HG02798 (cell line): ENCODE data around the gene UBE2D4.
"Not testable (repeated sequence)": the region's sequence is repeated elsewhere in the genome, so short reads cannot be mapped to it uniquely, and the experiment has no call there.

ENCODE experiments used
- ATAC-seq: cut with Tn5 transposase; IDR thresholded peaks from one replicate; pipeline ENCODE4 v1.9.1; 2021; ENCODE audit warnings: mild to moderate bottlenecking; ENCODE audit not compliant: unreplicated experiment, poor library complexity

The UBE2D4 gene

DNA sequence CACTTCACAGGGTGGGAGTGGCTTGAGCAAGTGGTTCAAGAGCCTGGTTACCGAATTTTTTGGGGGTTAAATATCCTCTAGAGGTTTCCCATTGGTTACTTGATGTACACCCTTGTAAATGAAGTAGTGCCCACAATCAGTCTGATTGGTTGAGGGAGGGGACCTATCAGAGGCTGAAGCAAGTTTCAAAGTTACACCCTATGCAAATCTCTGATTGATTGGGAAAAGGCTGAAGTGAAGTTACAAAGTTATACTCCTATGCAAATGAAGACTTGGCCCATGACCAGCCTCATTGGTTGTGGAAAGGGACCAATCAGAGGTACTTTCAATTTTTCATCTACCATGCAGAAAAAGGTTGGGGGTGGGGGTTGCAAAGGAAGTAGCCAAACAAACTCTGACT lies 34.7 kb downstream of the UBE2D4 start:
- no peak for ATAC-seq

GRCh38 chr7:43966392-43966791 lies 40.2 kb downstream of the UBE2D4 start:
- ATAC-seq: not testable (repeated sequence)

- ATAC-seq: not testable (repeated sequence)
These were observed 42.2 kb downstream of the UBE2D4 start for GRCh38 chr7:43968172-43969040.

DNA sequence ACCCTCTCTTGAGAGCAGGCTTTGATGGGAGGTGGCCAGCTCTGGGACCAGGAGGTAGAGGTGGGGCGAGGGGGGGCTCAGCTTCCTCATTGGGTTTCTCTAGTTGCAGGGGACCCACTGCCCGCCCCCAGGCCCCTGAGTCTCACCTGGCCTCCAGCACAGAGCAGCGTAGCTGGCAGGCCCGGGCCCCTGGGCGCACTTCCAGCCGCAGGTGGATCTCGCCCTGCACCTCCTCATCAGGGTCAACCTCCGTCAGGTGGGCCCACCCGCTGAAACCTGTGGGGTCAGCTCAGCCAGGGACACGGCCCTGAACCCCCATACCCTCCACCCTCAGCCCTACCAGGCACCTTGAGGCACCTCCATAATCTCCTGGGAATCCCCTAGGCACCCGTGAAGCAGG lies 43.4 kb downstream of the UBE2D4 start:
- ATAC-seq: not testable (repeated sequence)

GRCh38 chr7:43970698-43971097 lies 44.5 kb downstream of the UBE2D4 start:
- not testable (repeated sequence) for ATAC-seq

DNA sequence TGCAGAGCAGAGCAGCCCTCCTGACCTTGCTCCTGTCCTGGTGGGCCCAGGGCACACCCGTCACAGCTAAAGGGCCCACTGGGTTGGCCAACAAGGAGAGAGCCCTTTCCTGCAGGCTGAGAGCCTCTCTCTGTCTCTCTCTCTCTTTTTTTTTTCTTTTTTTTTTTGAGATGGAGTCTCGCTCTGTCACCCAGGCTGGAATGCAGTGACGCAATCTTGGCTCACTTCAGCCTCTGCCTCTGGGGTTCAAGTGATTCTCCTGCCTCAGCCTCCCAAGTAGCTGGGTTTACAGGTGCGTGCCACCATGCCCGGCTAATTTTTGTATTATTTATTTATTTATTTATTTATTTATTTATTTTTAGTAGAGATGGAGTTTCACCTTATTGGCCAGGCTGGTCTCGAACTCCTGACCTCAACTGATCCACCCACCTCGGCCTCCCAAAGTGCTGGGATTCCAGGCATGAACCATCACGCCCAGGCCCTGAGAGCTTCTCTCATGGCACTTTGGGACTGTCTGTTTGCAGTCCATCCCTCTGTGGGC lies 47.9 kb downstream of the UBE2D4 start:
- ATAC-seq: not testable (repeated sequence)

DNA sequence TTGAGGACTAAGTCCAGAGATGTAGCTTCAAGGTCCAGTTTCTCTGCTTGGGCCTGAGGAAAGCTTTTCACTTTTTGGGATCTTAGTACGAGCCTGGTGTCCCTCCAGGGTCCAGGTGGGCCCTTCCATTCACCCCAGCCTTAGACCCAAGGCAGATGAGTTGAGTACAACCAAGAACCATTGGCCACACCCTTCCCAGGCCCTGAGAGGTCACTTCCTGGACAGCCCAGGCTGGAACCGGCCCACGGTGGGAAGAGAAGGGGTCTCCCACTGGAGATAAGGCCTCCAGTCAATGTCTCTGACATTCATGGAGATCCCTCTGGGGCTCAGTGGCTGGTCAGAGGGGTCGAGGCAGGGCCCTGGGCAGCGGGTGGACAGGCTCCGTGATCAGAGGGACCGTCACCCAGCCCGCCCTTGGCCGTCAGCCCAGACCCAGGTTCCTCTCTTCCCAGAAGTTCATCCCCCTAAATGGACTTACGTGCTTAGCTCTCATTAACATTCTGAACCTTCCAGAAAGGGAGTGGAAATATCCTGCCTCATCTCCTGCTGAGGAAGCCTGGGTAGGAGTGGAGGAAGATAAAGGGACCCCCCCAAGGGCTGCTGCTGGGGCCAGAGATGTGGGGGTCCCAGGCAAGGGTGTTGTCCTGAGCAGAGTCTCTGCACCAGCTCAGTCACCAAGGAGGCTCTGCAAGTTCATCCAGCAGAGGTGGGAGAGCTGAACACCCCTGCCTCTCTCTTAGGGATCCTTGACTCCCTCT lies 48.7 kb downstream of the UBE2D4 start:
- ATAC-seq: not testable (repeated sequence)

DNA sequence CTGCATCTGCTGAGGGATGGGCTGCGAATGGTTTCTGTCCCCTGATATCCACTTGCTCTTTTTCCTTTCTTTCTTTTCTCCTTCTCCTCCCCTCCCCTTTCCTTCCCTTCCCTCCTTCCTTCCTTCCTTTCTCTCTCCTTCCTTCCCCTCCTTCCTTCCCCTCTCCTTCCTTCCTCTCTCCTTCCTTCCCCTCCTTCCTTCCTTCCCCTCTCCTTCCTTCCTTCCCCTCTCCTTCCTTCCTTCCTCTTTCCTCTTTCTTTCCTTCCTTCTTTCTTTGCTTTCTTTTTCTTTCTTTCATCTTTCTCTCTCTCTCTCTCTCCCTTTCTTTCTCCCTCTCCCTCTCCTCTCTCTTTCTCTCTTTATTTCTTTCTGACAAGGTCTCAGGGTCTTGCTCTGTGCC lies 51.3 kb downstream of the UBE2D4 start:
- ATAC-seq: no peak

DNA sequence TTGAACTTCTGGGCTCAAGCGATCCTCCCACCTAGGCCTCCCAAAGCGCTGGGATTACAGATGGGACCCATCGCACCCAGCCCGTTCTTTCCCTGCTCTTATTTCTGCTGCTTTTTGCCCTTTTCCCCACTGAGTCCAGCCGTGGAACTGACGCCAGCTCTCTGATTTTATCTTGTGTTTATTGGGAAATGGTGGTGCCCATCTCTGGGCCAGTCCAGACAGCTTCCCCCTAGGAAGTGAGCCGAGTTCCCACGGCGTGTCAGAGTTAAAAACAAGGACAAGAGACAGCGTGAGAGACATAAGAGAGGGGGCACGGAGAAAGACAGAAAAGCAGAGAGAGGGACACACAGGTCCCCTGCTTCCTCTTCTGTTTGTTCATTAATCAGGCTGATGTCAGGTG lies 51.9 kb downstream of the UBE2D4 start:
- not testable (repeated sequence) for ATAC-seq

DNA sequence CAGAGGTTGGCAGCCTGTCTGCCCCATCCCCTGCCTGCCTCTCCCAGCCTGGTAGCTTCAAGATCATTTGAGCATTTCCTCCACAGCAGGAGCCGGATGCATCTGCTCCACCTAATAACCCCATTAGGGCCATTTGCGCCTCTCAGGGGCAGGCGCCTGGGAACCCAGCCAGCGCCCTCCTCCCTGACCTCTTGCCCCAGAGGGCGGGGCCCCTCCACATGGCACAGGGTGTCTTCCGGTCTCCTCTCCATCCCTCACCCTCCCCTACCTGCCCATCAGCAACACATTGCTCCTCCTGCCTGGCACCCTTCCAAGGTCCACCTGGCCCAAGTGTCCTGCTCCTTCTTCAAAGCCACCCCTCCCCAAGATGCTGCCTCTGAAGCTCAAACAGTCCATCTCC lies 56.6 kb downstream of the UBE2D4 start:
- not testable (repeated sequence) for ATAC-seq

DNA sequence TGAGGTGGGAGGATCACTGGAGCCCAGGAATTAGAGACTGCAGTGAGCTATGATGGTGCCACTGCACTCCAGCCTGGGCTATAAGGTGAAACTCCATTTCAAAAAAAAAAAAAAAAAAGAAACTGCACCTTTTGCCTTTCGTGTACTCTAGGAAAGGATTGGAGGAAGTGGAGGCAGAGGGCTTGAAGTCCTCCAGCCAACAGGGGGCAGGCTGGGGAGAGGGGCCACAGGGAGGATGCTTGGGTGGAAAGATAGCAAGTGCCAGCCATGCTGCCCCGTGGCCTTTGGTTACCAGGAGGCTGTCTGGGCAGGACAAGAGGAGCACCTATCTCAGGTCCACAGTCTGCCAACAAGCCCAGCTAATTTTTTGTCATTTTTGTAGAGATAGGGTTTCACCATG lies 57.5 kb downstream of the UBE2D4 start:
- not testable (repeated sequence) for ATAC-seq

DNA sequence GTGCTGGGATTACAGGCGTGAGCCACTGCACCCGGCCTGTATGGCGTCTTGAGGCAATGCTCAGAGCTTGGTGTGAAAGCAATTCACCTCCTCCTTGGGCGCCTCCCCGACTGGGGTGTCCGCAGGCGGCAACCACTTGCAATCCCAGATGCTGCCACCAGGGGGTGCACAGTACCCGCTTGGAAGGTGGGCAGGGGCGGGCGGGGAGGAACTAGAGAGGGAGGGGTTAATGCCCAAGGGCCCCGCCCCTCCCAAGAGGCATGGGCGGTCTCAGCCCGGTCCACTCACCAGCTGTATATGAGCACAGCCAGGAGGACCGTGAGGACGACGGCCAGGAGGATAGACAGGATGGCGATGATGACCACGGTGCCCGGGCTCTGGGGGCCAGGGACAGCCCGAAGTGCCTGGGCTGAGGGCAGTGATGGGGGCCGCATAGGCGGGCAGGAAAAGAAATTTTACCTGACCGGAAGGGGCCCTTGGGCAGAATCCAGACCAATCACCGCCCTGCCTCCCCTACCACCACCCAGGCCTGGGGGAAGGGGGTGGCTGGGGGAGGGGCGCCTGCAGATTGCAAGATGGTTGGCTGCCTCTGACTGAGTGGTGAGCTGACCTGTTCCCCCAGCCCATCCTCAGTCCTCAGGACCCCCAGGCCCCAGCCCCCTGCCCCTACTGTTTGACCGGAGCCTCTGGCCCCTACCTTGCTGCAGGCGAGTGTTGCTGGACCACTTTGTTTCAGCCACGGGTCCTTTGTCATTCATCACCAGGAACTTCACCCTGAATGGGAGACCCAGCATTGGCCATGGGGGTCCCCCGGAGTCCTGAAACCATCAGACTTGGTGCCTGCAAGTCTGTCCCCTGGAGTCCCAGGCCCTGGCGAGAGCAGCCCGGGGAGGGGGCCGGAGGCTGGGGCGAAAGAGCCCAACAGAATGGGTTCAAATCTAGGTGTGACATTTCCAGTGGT lies 59.9 kb downstream of the UBE2D4 start:
- ATAC-seq: peak; percentile 86

DNA sequence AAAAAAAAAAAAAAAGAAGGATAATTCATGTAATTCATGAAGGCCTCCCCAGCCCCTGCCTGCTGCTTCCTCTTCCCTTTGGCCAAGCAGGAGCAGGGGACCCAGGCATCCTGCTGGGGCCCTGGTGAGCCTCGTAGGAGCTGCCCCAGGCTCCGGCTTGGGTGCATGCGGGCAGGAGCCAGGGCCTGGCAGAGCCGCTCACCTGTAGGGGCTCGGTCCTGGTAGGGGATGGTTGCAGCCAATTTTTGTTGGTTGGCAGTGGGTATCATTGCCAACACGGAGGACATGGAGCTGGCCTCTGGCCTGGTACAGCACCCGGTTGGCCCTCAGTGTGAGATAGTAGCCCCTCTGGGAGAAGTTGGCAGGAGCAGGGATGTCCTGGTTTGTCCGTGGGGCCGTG lies 61.2 kb downstream of the UBE2D4 start:
- ATAC-seq: not testable (repeated sequence)

DNA sequence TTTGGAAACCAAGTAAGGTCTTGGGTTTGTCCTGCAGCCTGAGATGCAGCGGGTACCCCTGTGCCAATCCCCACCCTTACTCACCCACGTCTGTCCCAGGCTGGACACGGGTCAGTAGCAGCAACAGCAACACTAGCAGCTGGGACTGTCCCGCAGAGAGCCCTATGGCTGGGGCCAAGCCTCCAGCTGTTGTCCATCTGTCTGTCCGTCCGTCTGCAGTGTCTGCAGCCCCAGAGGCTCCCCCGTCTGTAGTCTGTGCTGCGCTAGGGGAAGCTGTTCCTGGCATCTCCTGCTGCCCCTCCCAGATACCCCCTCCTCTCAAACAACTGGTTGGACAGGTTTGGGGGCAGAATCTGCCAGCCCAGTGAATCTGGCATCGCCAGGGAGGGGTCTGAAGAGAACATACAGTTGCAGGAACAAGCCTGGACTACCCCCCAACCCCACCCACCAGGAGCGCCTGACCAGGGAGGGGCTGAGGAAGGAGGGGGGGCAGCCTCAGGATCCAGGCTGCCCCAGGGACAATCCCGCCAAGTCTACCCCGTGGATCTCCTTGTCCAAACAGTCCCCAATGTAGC lies 63.9 kb downstream of the UBE2D4 start:
- ATAC-seq: not testable (repeated sequence)

GRCh38 chr7:43990829-43991228 lies 64.6 kb downstream of the UBE2D4 start:
- not testable (repeated sequence) for ATAC-seq

GRCh38 chr7:43992896-43993295 lies 66.7 kb downstream of the UBE2D4 start:
- ATAC-seq: peak; percentile 86

DNA sequence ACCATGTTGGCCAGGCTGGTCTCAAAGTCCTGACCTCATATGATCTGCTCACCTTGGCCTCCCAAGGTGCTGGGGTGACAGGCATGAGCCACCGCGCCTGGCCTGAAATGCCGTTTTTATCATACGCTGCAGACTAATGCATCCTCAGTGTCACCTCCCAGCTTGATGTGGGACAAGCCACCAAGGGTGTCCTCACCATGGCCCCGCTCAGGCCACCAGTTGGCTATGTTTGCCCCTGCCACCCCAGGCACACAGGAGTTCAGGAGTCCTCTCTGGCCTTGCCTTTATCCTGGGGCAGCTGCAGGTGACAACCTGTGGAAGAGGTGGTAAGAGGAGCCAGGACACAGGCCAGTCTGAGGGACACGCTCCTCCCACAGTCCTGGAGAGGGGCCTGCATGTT lies 68.4 kb downstream of the UBE2D4 start:
- ATAC-seq: not testable (repeated sequence)

- not testable (repeated sequence) for ATAC-seq
These were observed 71.3 kb downstream of the UBE2D4 start, which contains the start of gene SPDYE1 for GRCh38 chr7:43997532-43997931. Gene SPDYE1, plus strand, starts transcription at chr7:43997897. Its CDS starts 2,053 bp downstream, at chr7:43999950.
